OCI-LY3 (cell line): ENCODE data around the gene ERC2.

ENCODE experiments used
- EZH2phosphoT487 ChIP-seq: fragments of 200-600 bp; shearing (Covaris generic); IDR thresholded peaks from 2 replicates; pipeline ENCODE4 v1.6.1; 2018; ENCODE audit warnings: antibody characterized with exemption, mixed run types, low read depth
- TF ChIP-seq, protein P1 (sequence below): fragments of 200-600, 300-600 bp; sonication (generic); IDR thresholded peaks from 2 replicates; pipeline ENCODE4 v1.5.1; 2014; ENCODE audit warnings: antibody characterized with exemption, low read length, low read depth

DNA sequence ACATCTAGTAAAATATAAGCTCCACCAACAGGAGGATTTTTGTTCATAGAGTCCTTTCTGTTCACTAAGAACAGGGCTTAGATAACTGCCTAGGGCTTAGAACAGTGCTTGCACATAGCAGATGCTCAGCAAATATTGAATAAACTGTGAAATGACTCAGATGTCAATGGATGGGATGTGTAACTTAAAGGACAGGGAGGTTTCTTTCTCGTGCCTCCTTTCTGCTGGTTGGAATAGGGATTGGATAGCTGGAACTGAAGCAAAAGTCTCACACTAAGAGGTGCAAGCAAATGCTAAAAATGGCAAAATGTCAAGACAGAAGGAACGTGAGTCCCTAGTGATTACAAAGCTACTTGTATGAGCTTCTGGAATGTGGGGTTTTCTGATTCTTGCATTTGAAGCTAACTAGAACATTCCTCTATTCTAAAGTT lies 588.4 kb downstream of the ERC2 start:
- TF ChIP-seq, protein P1, sequence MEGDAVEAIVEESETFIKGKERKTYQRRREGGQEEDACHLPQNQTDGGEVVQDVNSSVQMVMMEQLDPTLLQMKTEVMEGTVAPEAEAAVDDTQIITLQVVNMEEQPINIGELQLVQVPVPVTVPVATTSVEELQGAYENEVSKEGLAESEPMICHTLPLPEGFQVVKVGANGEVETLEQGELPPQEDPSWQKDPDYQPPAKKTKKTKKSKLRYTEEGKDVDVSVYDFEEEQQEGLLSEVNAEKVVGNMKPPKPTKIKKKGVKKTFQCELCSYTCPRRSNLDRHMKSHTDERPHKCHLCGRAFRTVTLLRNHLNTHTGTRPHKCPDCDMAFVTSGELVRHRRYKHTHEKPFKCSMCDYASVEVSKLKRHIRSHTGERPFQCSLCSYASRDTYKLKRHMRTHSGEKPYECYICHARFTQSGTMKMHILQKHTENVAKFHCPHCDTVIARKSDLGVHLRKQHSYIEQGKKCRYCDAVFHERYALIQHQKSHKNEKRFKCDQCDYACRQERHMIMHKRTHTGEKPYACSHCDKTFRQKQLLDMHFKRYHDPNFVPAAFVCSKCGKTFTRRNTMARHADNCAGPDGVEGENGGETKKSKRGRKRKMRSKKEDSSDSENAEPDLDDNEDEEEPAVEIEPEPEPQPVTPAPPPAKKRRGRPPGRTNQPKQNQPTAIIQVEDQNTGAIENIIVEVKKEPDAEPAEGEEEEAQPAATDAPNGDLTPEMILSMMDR, result no peak
- no peak for TF ChIP-seq EZH2phosphoT487
